ENCODE data around the gene KRTAP5-4. TPM values are rescaled to one million over a fixed set of nuclear protein-coding genes. Genes with fewer than 3 reads are reported as not detected.
"Not testable (repeated sequence)": the region's sequence is repeated elsewhere in the genome, so short reads cannot be mapped to it uniquely, and the experiment has no call there.

The KRTAP5-4 gene
- total RNA-seq, 1 donor from 2014 or later: not detected

GRCh38 chr11:1592628-1593027, 29.3 kb downstream of the KRTAP5-4 start:
- no peaks in the 10 kb centered on the region for H3K9me3 Mint-ChIP-seq (ENCODE audit: unreplicated experiment)
- no peak overlapping the region for H3K27ac ChIP-seq (ENCODE audit: low read depth, low read length)
- TF ChIP-seq EZH2 (IDR thresholded peaks at IDR 0.05; ENCODE audit: insufficient read depth, low read length): no peak
- TF ChIP-seq, protein P1, sequence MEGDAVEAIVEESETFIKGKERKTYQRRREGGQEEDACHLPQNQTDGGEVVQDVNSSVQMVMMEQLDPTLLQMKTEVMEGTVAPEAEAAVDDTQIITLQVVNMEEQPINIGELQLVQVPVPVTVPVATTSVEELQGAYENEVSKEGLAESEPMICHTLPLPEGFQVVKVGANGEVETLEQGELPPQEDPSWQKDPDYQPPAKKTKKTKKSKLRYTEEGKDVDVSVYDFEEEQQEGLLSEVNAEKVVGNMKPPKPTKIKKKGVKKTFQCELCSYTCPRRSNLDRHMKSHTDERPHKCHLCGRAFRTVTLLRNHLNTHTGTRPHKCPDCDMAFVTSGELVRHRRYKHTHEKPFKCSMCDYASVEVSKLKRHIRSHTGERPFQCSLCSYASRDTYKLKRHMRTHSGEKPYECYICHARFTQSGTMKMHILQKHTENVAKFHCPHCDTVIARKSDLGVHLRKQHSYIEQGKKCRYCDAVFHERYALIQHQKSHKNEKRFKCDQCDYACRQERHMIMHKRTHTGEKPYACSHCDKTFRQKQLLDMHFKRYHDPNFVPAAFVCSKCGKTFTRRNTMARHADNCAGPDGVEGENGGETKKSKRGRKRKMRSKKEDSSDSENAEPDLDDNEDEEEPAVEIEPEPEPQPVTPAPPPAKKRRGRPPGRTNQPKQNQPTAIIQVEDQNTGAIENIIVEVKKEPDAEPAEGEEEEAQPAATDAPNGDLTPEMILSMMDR (IDR thresholded peaks at IDR 0.05; ENCODE audit: insufficient read depth, low read depth, low read length): no peak
- peaks cover 24% of the 10 kb centered on the region for H3K27me3 ChIP-seq (ENCODE audit: insufficient read depth, low read length)
- no peak overlapping the region for H3K9ac ChIP-seq (ENCODE audit: low read length)
- H3K4me1 Mint-ChIP-seq (ENCODE audit: low read depth, unreplicated experiment): peaks cover 5% of the 10 kb centered on the region
- H3K27me3 Mint-ChIP-seq (ENCODE audit: low read depth, unreplicated experiment): peaks cover 61% of the 10 kb centered on the region
- no peak for FAIRE-seq
- H3K4me3 ChIP-seq (ENCODE audit: insufficient read depth, low read depth, low read length): no peak overlapping the region
- no peaks in the 10 kb centered on the region for H3K4me1 ChIP-seq (ENCODE audit: insufficient read depth, low read length)
- no peaks in the 10 kb centered on the region for H3K36me3 ChIP-seq (ENCODE audit: insufficient read depth, low read length)
- H3K4me2 ChIP-seq (ENCODE audit: low read length): no peak overlapping the region
- no peaks in the 10 kb centered on the region for H3K9me3 ChIP-seq (ENCODE audit: insufficient read depth, low read depth, low read length)
- no peak overlapping the region for H3K27ac Mint-ChIP-seq (ENCODE audit: unreplicated experiment)
- no peaks in the 10 kb centered on the region for H4K20me1 ChIP-seq (ENCODE audit: insufficient read depth, low read length)
- H3K4me3 Mint-ChIP-seq (ENCODE audit: unreplicated experiment): no peak overlapping the region
- H3K36me3 Mint-ChIP-seq (ENCODE audit: low read depth, unreplicated experiment): peaks cover 3% of the 10 kb centered on the region
- no peak overlapping the region for H2AFZ ChIP-seq (ENCODE audit: low read depth, low read length)
- no peak for DNase-seq (ENCODE audit: low read depth)
- no peaks in the 10 kb centered on the region for H3K79me2 ChIP-seq (ENCODE audit: insufficient read depth, low read length)

DNA sequence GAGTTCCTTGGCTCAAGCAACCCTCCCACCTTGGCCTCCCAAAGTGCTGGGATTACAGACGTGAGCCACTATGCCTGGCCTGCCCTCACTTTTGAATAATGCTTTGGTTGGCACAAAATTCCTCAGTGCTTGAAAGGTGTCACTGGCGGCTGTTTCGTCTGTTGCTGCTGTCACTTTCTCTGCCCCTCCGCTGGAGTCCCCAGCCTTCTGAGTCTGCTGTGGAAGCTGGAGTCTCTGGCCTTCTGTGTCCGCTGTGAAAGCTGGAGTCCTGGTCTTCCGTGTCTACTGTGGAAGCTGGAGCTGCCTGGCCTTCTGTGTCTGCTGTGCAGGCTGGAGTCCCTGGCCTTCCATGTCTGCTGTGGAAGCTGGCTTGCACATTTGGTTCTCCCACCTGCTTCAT, 31.9 kb downstream of the KRTAP5-4 start:
- H3K4me3 Mint-ChIP-seq (ENCODE audit: unreplicated experiment): no peak overlapping the region
- peaks cover 1% of the 10 kb centered on the region for H3K36me3 Mint-ChIP-seq (ENCODE audit: low read depth, unreplicated experiment)
- no peaks in the 10 kb centered on the region for H3K9me3 ChIP-seq (ENCODE audit: insufficient read depth, low read depth, low read length)
- DNase-seq (ENCODE audit: low read depth) (no peak), FAIRE-seq (no peak)
- peaks cover 5% of the 10 kb centered on the region for H3K4me1 Mint-ChIP-seq (ENCODE audit: low read depth, unreplicated experiment)
- TF ChIP-seq EZH2 (IDR thresholded peaks at IDR 0.05; ENCODE audit: insufficient read depth, low read length): no peak
- TF ChIP-seq, protein P1 (IDR thresholded peaks at IDR 0.05; ENCODE audit: insufficient read depth, low read depth, low read length): no peak
- no peak overlapping the region for H2AFZ ChIP-seq (ENCODE audit: low read depth, low read length)
- H3K4me1 ChIP-seq (ENCODE audit: insufficient read depth, low read length): no peaks in the 10 kb centered on the region
- H4K20me1 ChIP-seq (ENCODE audit: insufficient read depth, low read length): no peaks in the 10 kb centered on the region
- no peak overlapping the region for H3K9ac ChIP-seq (ENCODE audit: low read length)
- peaks cover 46% of the 10 kb centered on the region for H3K27me3 Mint-ChIP-seq (ENCODE audit: low read depth, unreplicated experiment)
- peaks cover 22% of the 10 kb centered on the region for H3K27me3 ChIP-seq (ENCODE audit: insufficient read depth, low read length)
- no peaks in the 10 kb centered on the region for H3K9me3 Mint-ChIP-seq (ENCODE audit: unreplicated experiment)
- no peaks in the 10 kb centered on the region for H3K36me3 ChIP-seq (ENCODE audit: insufficient read depth, low read length)
- H3K4me3 ChIP-seq (ENCODE audit: insufficient read depth, low read depth, low read length): no peak overlapping the region
- no peak overlapping the region for H3K4me2 ChIP-seq (ENCODE audit: low read length)
- no peak overlapping the region for H3K27ac Mint-ChIP-seq (ENCODE audit: unreplicated experiment)
- H3K27ac ChIP-seq (ENCODE audit: low read depth, low read length): no peak overlapping the region
- H3K79me2 ChIP-seq (ENCODE audit: insufficient read depth, low read length): no peaks in the 10 kb centered on the region

GRCh38 chr11:1589191-1589963, 32.6 kb downstream of the KRTAP5-4 start:
- H3K27ac Mint-ChIP-seq (ENCODE audit: unreplicated experiment); H3K9me3 ChIP-seq (ENCODE audit: insufficient read depth, low read depth, low read length); H3K4me1 Mint-ChIP-seq (ENCODE audit: low read depth, unreplicated experiment); H3K79me2 ChIP-seq (ENCODE audit: insufficient read depth, low read length); FAIRE-seq; DNase-seq (ENCODE audit: low read depth); H3K4me3 Mint-ChIP-seq (ENCODE audit: unreplicated experiment); H2AFZ ChIP-seq (ENCODE audit: low read depth, low read length); H3K9ac ChIP-seq (ENCODE audit: low read length); H3K36me3 ChIP-seq (ENCODE audit: insufficient read depth, low read length); H3K4me3 ChIP-seq (ENCODE audit: insufficient read depth, low read depth, low read length); H3K4me1 ChIP-seq (ENCODE audit: insufficient read depth, low read length); H3K4me2 ChIP-seq (ENCODE audit: low read length); H3K36me3 Mint-ChIP-seq (ENCODE audit: low read depth, unreplicated experiment); H3K9me3 Mint-ChIP-seq (ENCODE audit: unreplicated experiment); H4K20me1 ChIP-seq (ENCODE audit: insufficient read depth, low read length); H3K27ac ChIP-seq (ENCODE audit: low read depth, low read length): not testable (repeated sequence)
- peaks cover 22% of the 10 kb centered on the region for H3K27me3 ChIP-seq (ENCODE audit: insufficient read depth, low read length)
- peaks cover 40% of the 10 kb centered on the region for H3K27me3 Mint-ChIP-seq (ENCODE audit: low read depth, unreplicated experiment)

Measured in astrocyte (in vitro differentiated cells and primary cell).